A204.1 (cell line): ENCODE results near the gene FYN.

Experiments
- FAIRE-seq: peaks from 2 replicates; lab custom pipeline; 2012; peaks lifted over from hg19 to GRCh38; lab: Jason Lieb, UNC

The FYN gene

DNA sequence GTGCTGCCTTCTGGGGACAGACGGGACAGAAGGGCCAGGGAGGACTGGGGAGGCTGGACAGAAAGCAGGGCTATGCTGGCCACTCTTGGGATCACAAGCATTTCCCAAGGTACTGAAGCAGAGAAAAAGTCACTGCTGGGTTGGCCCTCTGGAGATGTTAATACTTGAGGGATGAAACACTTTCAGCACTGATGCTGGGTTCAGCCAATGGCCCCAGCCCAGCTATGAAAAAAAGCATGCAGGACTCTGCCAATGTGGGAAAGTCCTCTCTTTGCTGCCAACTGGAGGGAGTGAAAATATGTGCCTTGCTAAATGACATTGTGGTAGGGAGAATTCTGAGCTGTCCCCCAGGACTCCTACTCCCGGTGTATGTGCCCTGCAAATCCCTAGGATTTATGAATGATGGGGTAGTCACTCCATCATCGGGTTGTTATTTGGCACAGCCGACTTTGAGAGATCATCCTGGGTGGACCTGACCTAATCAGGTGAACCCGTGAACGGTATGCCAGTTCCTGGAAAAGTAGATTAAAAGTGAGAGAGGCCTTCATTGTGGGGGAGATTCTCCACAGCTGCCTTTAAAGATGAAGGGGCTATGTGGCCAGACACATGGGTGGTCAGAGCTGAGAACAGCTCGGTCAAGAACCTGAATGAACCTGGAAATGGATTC is 147.7 kb downstream of the FYN start:
- FAIRE-seq, result no peak

DNA sequence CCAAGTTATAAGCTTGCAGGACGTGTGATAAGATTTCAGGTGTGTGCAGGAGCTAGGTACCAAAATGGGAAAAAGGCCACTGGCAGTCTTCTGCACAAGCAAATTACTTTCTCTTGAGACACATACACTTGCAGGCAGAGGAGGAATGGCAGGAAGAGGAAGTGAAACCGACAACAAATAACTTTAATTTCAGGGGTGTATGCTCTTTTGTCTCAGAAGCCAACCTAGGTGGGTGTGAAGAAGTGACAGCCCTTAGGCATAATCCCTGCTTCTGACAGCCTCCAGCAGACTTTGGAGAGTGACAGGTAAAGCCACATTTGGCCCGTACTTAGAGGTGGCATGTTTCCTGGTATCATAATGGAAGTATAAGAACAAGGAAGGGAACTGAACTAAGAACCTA is 148.7 kb downstream of the FYN start:
- FAIRE-seq, result no peak

DNA sequence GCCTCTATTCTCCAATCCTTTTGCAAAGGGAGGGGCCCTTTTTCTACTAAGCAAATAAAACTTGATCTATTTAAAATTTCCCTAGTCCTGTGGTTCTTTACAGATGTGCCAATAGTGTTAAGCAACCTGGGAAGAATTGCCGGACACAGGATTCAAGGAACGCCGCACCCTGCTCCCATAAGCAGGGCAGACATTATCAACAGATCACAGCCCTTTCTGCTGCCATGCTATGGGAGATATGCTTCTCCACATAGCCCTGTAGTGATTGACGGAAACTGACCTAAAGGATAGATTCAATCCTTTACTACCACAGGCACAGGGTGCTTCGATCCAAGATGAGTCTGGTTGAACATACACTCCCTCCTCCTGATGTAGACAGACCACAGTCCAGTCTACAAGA is 149.2 kb downstream of the FYN start:
- no peak for FAIRE-seq

DNA sequence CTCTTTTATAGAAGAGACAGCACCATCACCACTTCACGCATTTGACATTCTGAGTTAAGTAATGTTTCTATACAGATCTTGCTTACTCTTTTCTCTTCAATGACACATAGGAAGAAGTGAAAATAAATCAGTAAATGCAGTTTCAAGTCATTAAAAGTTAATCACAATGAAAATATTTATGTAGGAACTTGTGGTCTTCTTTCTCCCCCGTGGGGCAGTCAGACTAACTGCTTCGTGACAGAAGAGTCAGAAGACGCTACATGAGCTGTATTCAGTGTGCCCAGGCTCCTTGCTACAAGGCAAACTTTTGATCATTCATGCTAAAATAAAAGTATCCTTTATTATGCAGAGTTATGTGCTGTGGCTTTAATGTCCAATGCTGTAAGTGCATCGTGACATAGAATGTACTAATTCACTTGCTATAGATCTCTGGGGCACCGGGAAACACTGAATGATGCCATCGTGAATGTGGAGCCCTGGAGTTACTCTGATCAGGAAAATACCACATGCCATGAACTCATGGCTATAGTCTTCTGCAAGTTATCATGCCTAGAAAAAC is 149.8 kb downstream of the FYN start:
- no peak for FAIRE-seq

DNA sequence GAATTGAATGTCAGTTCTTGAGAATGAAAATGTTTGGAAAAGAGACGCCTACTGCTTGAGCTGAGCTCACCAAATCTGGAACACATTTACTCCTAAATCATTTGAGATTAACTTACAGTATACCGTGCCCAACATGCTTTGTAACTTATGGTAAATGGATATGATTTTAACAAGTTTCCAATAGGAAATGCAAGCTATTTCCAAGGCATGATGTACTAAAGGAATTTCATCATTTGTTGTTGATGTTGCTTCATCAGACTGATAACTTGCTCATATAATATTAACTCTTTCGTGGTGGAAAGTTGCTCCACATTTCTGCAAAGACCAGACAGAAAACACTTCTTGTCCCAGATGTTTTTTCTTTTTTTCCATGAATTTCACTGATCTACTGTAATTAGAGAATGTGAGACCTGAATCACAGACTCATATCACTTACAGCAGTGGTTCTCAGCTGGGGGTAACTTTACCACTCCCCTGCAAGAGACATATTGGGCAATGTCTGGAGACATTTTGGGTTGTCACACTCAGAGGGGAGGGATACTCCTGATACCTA is 151.0 kb downstream of the FYN start:
- no peak for FAIRE-seq

DNA sequence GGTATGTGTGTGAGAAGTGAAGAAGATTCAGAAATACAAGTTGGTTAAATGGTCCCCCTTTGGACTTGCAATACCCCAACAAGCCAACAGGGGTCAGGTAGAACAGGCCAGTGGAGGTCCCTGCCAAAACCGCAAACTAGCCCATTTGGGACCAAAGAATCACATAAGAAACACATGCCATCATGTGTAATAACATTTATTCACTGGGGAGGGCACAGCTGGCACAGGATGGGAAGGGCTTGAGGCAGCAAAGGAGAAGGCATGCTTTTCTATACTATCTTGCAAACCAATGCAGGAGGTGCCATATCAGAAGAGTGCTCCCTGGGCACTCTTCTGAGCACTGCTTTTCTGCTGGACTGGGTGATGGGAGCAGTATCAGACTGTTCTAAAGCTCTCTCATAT is 151.5 kb downstream of the FYN start:
- no peak for FAIRE-seq

DNA sequence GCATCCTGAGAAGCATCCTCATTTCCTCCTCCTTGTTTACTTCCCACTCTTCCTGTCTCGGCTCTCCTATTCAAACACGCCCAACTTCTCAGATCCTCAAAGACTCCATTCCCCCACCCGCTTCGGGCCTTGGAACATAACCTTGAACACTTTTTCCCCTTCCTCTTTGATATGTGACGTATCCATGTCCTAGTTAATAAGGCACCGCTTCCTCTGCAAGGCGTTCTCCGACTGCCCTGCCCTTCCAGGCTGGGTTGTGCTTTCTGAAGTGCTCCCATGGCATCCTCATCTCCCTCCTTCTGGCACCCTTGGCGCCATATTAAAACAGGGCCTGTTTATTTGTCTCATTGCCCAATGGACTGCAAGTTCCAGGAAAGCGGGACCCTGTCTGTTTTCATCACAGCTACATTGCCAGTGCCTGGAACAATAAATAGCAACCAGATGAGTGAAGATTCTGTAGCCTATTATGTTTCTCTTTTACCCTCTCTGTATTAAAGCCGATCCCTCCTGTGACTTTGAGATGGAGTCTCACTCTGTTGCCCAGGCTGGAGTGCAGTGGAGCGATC is 152.2 kb downstream of the FYN start:
- no peak for FAIRE-seq

DNA sequence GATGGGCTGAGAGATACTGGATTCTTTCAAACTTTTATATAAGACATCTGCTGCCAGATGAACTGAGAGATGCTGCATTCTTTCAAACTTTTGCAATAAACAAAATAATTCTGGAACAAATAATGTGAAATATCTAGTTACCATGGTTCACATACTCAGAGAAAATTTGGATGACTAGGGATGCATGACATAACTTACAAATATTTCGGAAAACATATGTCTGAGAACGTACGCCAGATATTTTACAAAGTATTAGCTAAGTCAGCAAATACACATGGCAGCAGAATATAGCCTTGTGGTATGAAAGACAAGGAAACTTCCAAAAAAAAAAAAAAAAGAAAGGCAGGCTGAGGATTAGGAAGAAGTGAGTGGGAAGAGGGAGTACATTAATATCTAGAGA is 154.3 kb downstream of the FYN start:
- no peak for FAIRE-seq

DNA sequence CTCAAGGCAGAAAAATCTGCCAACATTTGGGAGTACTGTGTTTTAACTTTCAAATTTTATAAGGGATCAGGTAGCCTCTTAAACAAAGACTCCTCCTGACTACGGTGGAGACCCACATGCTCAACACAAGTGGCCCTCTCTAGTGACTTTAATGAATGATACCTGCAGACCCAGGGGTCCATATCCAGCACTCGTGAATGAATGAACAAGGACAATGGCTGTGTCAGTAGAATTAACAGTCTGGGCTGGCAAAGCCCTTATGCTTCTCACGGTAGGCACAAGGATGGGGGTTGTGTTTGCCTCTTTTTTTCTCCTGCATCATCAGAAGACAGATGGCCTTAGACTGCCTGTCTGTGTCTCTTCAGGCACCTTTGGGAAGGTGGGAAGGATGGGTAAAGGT is 154.9 kb downstream of the FYN start:
- FAIRE-seq, result no peak

DNA sequence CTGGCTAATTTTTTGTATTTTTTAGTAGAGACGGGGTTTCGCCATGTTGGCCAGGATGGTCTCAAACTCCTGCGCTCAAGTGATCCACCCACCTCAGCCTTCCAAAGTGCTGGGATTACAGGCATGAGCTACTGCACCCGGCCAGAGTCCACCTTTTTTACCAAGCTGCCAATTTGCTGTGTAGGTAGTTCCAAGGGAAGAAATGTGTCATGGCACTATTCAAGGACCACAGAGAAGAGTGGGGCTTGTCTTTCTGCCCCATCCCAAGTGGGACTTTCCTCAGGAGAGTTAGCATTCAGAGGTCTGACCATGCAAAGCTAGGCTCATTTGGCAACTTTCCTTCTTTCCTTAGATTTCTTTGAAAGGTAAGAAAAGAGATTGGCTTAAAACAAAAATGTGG is 155.6 kb downstream of the FYN start:
- no peak for FAIRE-seq

DNA sequence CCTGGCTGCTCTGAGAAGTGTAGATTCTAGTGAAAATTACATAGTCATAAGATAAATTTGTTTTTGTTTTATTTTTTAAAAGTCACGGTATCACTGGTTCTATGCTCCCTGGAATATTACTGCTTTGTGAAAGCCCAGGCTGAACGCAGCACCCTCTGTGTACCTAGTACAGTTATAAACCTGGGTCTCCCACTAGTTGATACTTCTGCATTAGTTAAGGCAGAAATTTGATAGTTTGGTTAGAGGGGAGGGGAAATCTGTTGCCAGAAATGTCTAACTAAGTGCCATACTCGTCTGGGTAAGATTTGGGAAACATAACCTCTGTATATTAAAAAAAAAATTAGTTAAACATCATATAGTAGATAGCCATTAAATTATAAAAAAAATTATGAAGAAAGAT is 156.9 kb downstream of the FYN start:
- FAIRE-seq, result no peak

DNA sequence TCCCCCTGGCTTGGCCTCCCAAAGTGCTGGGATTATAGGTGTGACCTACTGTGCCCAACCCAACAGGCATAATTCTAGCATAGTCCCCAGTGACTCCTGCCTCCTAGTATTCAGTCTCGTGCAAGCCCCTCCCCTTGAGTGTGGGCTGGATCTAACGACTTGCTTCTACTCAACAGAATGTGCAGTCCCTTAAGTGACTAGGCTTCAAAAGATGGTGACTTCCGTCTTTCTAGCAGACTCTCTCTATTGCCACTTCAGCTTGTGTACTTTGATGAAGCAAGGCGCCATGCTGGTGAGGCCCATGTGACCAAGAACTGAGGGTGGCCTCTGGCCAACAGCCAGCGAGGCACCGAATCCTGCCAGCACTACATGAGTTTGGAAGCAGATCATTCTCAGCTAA is 157.9 kb downstream of the FYN start:
- FAIRE-seq, result no peak

DNA sequence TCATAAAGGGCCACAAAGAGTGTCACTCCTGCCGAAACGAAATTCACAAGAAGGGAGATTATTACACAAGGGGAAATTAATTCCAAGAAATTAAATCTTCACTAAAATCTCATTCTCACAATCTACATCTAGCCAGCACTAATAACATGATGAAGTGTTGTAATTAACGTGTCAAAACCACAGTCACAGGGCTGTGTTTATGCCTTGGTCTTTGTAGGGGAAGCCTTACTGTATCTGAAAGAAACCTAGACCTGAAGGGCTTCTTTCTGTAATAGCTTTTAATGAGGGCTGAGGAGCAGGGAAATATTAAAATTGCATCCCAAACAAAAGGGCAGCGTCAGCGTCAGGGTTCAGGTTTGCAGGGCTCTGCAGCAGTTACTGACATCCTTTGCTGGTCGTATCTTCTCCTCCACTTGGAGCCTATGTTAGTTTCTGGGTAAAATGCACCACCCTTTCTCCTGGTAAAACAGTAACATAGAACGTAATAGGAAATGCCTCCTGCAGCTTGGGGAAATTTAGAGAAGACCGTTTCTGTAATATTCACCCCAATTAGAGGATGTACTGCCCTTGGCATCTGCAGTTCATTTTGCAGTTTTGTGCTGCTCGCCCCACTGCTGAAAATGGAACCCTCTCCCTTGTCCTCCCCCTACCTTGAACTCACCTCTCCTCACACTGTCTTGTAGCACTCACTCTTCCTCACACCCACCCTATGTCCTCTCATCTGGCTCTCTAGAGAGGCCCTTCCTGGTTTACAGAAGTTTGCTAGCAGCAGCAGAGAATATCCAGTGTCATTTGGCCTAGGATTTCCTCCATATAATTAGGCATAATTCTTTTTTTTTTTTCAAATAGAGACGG is 158.6 kb downstream of the FYN start:
- no peak for FAIRE-seq

DNA sequence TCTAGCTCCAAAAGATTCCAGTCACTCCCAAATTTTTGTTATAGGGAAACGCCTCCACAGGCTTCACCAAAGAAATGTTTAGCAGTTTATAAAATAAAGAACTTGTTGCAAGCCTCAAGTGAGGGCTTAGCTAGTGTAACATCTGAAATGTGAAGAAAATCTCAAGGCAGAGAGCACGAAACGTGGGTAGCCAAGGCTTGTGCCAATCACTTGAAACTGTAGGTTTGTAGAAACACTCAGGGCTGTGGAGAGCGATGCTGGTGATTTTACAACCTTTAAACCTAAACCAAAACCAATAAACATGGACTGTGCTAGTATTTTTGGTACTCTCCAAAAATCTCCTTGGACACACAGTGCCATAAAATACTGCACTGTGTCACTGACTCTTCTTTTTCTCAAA is 159.4 kb downstream of the FYN start:
- FAIRE-seq, result no peak

DNA sequence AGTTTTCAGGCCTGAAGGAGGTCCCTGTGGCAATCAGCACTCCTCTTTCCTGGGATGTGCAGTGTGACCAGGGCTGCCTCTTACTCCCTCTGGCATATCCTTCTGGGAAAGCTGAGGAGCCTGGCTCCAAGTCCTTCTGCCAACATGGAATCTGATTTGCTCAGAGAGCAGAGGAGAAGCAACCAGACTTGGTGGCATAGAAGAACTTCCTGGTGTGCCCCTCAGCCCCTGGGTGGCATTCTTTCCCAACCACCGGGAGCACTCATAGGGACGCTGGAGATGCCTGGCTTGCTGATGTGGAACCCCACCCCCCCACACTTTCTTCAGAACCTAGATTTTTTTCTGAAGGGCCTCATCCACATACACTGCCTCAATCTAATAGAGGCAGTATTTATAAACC is 160.0 kb downstream of the FYN start:
- no peak for FAIRE-seq

DNA sequence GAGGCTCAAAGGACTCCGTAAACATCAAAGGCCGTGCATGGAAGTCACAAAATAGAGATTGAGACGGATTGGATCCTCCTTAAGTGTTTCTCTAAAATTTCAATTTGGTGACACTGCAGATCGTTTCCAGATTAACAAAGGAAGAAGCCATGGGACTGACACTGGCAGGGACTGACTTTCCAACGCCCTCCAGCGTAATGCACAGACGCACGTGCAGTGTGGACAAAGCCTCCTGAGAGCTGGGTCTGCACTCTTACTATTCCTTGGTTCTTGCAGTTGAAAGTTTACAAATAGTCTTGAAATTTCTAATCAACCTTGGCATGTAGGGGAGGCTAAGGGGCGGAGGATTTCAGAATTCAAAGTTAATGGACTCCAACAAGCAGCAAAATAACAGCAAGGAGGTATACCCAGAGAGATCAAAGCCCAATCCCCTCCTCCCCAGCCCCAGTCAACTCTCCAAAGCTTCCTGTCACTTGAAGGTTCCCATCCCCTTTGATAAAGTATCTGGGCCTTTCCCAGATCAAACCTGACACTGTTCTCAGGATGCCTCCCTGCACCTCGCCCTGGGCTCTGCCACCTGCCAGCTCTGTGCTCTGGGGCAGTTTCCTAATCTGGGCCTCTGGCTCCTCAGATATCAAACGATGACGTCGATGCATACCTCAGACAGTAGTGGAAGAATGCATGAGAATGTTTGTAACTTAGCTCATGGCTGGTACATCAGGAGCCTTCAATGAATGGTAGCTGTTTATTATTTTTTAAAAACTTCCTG is 161.1 kb downstream of the FYN start:
- no peak for FAIRE-seq

DNA sequence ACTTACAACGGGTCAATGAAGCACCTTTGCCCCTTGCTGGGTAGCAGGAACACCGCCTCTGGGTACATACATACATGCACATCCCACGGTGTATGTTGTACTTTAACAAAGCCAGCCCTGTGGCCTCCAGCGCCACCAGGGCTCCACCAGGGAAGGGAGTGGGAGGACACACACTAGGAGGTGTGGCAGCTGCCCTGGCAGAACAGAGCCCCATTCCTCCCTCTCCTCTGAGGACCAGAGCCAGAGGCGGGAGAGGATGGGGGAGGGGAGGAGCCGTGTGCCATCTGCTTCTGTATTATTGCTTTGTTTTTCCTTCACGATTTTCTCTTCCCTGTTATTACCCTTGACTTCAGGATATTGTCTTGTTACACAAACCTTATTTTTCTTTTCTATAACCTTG is 161.8 kb downstream of the FYN start:
- FAIRE-seq, result no peak

DNA sequence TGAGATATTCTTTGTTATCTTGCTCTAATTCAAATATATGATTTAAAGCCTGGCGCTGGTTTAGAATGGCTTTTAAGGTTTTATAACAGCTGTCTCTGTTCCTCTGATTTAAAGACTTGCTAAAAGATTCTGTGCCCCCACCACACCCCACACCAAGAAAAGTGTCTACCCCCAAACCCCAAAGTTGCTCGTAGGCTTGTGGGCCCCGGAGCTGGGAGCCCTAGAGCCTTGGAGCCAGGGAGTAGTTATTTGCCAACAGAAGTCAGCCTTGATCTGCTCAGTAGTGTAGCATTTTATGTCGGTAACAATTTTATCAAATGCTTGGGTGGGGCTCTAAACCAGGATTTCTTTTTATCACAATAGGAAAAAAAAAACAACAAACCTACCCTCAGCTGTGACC is 162.3 kb downstream of the FYN start:
- no peak for FAIRE-seq

DNA sequence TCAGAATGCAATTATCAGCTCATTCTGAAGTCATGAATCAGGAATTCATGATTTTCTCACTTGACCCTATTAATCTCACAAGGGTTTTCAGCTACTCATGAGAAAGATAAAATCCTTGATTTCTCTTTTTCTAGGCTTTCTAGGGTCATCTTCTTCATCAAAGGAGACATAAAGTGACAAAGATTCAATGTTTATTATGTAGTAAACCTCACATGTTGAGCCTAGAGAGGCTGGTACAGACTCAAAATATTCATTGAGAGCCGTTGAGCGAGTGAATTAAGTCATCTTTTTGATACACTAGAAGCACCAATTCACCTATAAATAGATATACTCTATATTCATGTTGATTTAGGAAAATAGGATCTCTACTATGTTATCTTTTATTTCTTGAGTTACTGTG is 162.8 kb downstream of the FYN start:
- FAIRE-seq, result no peak

DNA sequence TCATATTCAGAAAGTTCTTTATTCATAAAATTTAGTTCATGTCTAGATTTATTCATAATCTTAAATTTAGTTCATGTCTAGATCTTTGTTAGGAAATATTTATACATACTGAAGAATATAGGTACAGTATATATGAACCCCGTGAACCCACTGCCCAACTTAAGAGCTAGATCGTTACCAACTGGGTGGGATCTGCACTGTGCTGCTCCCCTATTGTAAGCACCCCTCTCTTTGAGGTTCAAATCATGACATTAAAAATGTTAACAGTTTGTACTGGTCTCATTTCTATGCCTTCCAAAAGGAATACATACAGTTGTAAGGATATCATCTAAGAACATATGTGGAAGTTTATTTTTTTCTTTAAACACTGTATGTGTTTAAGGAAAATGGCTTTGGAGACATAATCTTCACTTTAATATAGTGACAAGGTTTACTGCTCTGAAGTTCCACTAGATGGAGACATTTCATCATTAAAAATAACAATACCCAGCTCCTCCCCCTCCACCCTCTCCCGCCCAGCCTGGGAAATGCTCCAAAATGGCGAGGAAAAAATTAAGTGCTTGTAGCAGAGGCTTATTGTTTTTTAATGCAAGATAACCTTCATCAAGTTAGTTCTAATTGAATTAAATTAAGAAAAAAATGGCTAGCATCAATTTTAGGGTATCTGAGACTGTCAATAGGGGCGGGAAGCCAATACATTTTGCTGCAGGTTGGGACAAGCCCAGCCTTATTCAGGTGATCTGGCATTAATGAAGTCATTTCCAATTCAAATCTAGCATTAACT is 163.4 kb downstream of the FYN start:
- peak; percentile 96 for FAIRE-seq

DNA sequence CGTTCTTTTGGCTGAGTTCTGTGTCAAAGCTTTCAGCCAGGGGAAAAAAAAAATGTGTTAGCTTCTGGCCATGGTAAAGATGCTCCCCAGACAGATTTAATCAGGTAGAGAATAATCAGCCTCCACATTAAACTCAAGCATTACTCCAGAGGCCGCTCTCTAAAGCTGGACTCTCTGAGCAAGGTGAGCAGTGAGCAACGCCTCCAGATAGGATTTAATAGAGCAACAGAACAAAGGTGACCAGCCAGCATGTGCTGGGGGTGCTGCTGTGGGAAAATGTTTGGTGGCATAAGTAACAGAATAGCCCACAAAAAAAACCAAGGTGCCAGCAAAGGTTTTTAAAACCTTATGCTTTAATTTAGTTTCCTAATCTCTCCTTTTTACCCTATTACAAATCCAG is 164.1 kb downstream of the FYN start:
- FAIRE-seq, result no peak

DNA sequence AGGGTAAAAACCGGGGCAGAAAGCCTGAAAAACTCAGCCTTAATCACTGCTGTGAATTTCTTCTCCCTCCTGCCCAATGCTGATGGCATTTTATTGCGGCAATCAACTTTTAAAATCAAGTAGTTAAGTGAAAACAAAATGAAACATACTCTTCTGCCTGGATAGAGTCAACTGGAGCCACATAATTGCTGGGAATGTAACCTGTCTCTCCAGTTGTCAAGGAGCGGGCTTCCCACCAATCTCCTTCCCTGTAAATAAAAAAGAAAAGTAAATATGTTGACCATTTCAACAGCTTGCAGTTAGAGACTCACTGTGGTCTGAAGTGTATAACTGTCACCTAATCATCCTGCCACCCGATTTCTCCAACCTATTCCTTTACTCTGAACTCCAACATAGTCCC is 165.5 kb downstream of the FYN start:
- FAIRE-seq, result no peak
